Natural killer cell (primary cell): ENCODE measurements around the gene TOMM40. TPM values are rescaled to one million over a fixed set of nuclear protein-coding genes. Genes with fewer than 3 reads are reported as not detected.
"Not testable (repeated sequence)": the region's sequence is repeated elsewhere in the genome, so short reads cannot be mapped to it uniquely, and the experiment has no call there.

Source experiments
- ATAC-seq, 3 donors: fragments of 150-1000 bp in 2 of 3; fragments of 200-7000 bp in 1 of 3; cut with Tn5 transposase; 1 replicate in 1 of 3; 2 replicates in 2 of 3; pipeline ENCODE4 v1.10.0; 2021; ENCODE audit warnings: mild to moderate bottlenecking in 2 of 3, moderate library complexity in 2 of 3
- DNase-seq, 2 donors: peaks; one replicate each; pipeline versions ENCODE4 v3.0.0 to v3.0.0-alpha.2; 2013 to 2021; ENCODE audit warnings: mixed read lengths in 1 of 2
- H3K27ac ChIP-seq: one replicate; pipeline ENCODE4 v1.5.1; 2013; ENCODE audit warnings: mild to moderate bottlenecking, low read length
- H3K27me3 ChIP-seq: one replicate; pipeline ENCODE4 v1.6.1; 2013; ENCODE audit warnings: low read length; ENCODE audit not compliant: control insufficient read depth, insufficient read depth
- H3K36me3 ChIP-seq: one replicate; pipeline ENCODE4 v1.6.1; 2013; ENCODE audit warnings: low read length; ENCODE audit not compliant: control insufficient read depth, insufficient read depth
- H3K4me1 ChIP-seq: one replicate; pipeline ENCODE4 v1.6.1; 2013; ENCODE audit warnings: low read length; ENCODE audit not compliant: control insufficient read depth, insufficient read depth
- H3K4me3 ChIP-seq: one replicate; pipeline ENCODE4 v1.5.1; 2013; ENCODE audit warnings: low read length
- H3K9me3 ChIP-seq: one replicate; pipeline ENCODE4 v1.6.1; 2013; ENCODE audit warnings: low read length; ENCODE audit not compliant: control insufficient read depth, insufficient read depth
- H3K27ac Mint-ChIP-seq, 2 donors: one replicate each; pipeline ENCODE4 v1.8.0; 2022; ENCODE audit warnings: mild to moderate bottlenecking in 2 of 2, mixed read lengths in 2 of 2, moderate library complexity in 1 of 2
- H3K27me3 Mint-ChIP-seq, 2 donors: one replicate each; pipeline ENCODE4 v1.8.0; 2022; ENCODE audit warnings: low read depth in 2 of 2, mixed read lengths in 2 of 2
- H3K36me3 Mint-ChIP-seq: one replicate; pipeline ENCODE4 v1.8.0; 2022; ENCODE audit warnings: mixed read lengths
- H3K4me1 Mint-ChIP-seq, 2 donors: one replicate each; pipeline ENCODE4 v1.8.0; 2022; ENCODE audit warnings: mixed read lengths in 2 of 2
- H3K4me3 Mint-ChIP-seq: one replicate; pipeline ENCODE4 v1.8.0; 2022; ENCODE audit warnings: mild to moderate bottlenecking, moderate library complexity, mixed read lengths
- H3K9me3 Mint-ChIP-seq, 2 donors: one replicate each; pipeline ENCODE4 v1.8.0; 2022; ENCODE audit warnings: mixed read lengths in 2 of 2
- WGBS: methylation state at CpG from one replicate; pipeline ENCODE4 v1.1.7; 2013; ENCODE audit warnings: missing lambda C conversion rate; ENCODE audit not compliant: insufficient coverage; 5-methylcytosine and 5-hydroxymethylcytosine counted together
- intact Hi-C: fragments of 100-400 bp; cut with micrococcal nuclease; formaldehyde crosslinking; loops from one replicate; pipeline ENCODE4 v1.14.2; 2022
- total RNA-seq, 4 donors: library from RNA; stranded (reverse); fragments of 120-200 nt in 1 of 4; gene quantifications; one replicate each; pipeline versions ENCODE4 v1.2.3 to v1.2.4, GENCODE V29; 2013 to 2022
- TF ChIP-seq, protein P1 (sequence below): fragments of 200-600 bp; IDR thresholded peaks from one replicate; pipeline ENCODE4 v1.8.0; 2022; ENCODE audit warnings: antibody characterized with exemption

The TOMM40 gene
- total RNA-seq, 3 donors from 2014 or later (not counting 1 experiment from before 2014, with no cell fraction given), result 22.4 to 29.1 (median 23.5) TPM

GRCh38 chr19:44884566-44884965 is 6.5 kb upstream of the TOMM40 start:
- no peak for ATAC-seq
- no peaks in the 10 kb centered on the region for H3K4me1 Mint-ChIP-seq
- Histone ChIP-seq H3K36me3 (no peaks in the 10 kb centered on the region), H3K27me3 (no peaks in the 10 kb centered on the region), H3K9me3 (no peaks in the 10 kb centered on the region), H3K4me1 (peaks cover 1% of the 10 kb centered on the region), H3K27ac (no peak overlapping the region), H3K4me3 (no peak overlapping the region)
- no peak for DNase-seq
- H3K36me3 Mint-ChIP-seq, result no peaks in the 10 kb centered on the region
- TF ChIP-seq, protein P1, sequence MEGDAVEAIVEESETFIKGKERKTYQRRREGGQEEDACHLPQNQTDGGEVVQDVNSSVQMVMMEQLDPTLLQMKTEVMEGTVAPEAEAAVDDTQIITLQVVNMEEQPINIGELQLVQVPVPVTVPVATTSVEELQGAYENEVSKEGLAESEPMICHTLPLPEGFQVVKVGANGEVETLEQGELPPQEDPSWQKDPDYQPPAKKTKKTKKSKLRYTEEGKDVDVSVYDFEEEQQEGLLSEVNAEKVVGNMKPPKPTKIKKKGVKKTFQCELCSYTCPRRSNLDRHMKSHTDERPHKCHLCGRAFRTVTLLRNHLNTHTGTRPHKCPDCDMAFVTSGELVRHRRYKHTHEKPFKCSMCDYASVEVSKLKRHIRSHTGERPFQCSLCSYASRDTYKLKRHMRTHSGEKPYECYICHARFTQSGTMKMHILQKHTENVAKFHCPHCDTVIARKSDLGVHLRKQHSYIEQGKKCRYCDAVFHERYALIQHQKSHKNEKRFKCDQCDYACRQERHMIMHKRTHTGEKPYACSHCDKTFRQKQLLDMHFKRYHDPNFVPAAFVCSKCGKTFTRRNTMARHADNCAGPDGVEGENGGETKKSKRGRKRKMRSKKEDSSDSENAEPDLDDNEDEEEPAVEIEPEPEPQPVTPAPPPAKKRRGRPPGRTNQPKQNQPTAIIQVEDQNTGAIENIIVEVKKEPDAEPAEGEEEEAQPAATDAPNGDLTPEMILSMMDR, result no peak
- no peak overlapping the region for H3K27ac Mint-ChIP-seq
- WGBS, result 81% methylated on average over 4 of the region's 4 CpGs
- H3K27me3 Mint-ChIP-seq, result peaks cover 0 to 3% of the 10 kb centered on the region in 2 donors
- intact Hi-C loops, result no loop called here
- no peak overlapping the region for H3K4me3 Mint-ChIP-seq
- H3K9me3 Mint-ChIP-seq, result no peaks in the 10 kb centered on the region

DNA sequence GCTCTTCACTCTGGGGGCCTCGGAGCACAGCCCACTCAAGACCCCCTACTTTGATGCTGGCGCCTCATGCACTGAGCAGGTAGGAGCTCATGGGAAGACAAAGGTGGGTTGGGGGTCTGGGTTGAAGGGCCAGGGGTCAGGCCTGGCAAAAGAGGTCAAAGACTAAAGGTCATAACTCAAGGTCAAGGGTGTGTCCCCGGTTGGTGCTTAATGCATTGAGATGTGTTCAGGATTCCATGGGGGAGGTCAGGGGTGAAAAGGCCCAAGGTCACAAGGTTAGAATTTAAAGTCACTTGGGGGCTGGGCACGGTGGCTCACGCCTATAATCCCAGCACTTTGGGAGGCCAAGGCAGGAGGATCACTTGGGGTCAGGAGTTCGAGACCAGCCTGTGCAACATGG is 4.9 kb upstream of the TOMM40 start:
- H3K4me3 Mint-ChIP-seq, result no peak overlapping the region
- Histone ChIP-seq H3K27ac (no peak overlapping the region), H3K9me3 (no peaks in the 10 kb centered on the region), H3K4me1 (peaks cover 8% of the 10 kb centered on the region), H3K27me3 (no peaks in the 10 kb centered on the region), H3K36me3 (no peaks in the 10 kb centered on the region), H3K4me3 (no peak overlapping the region)
- intact Hi-C loops, result no loop called here
- no peaks in the 10 kb centered on the region for H3K36me3 Mint-ChIP-seq
- WGBS, result 94% methylated on average over 6 of the region's 6 CpGs
- ATAC-seq, result no peak
- no peaks in the 10 kb centered on the region for H3K9me3 Mint-ChIP-seq
- TF ChIP-seq, protein P1, result no peak
- no peak overlapping the region for H3K27ac Mint-ChIP-seq
- DNase-seq, result no peak
- peaks cover 7 to 11% of the 10 kb centered on the region in 2 donors for H3K4me1 Mint-ChIP-seq
- H3K27me3 Mint-ChIP-seq, result peaks cover 0 to 3% of the 10 kb centered on the region in 2 donors

DNA sequence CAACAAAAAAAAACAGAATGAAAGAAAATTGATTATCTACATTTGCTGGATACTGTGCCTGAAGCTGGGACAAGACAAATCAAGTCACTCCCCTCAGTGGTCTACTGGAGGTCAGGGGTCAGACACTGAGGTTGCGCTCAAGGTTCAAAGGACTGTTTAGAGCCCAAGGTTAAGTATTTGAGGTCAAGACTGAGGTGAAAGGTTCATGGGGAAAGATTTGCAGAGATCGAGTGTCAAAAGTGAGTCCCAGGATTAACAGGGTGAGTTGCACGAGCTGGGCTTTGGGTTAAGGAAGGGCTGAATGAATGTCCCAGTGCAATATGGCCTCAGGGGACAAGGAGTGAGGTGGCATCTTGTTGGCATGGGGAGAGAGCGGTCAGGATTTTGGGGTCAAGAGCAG is 3.4 kb upstream of the TOMM40 start:
- WGBS, result 96% methylated on average over 4 of the region's 4 CpGs
- Histone ChIP-seq H3K9me3 (no peaks in the 10 kb centered on the region), H3K4me1 (peaks cover 20% of the 10 kb centered on the region), H3K36me3 (no peaks in the 10 kb centered on the region), H3K27me3 (no peaks in the 10 kb centered on the region), H3K27ac (no peak overlapping the region), H3K4me3 (no peak overlapping the region)
- Mint-ChIP-seq H3K27me3 (no peaks in the 10 kb centered on the region), H3K36me3 (no peaks in the 10 kb centered on the region), H3K27ac (no peak overlapping the region), H3K4me1 (peaks cover 20 to 24% of the 10 kb centered on the region in 2 donors), H3K4me3 (peak overlapping the region; percentile 23), H3K9me3 (no peaks in the 10 kb centered on the region)
- intact Hi-C loops, result no loop called here
- DNase-seq, result no peak
- TF ChIP-seq, protein P1, result no peak
- no peak for ATAC-seq

GRCh38 chr19:44888335-44888734 is 2.7 kb upstream of the TOMM40 start:
- H3K27me3 Mint-ChIP-seq, H3K9me3 ChIP-seq, H3K4me3 Mint-ChIP-seq, H3K27me3 ChIP-seq, H3K9me3 Mint-ChIP-seq, H3K36me3 Mint-ChIP-seq, H3K27ac ChIP-seq, H3K4me3 ChIP-seq, intact Hi-C loops, H3K27ac Mint-ChIP-seq, DNase-seq, ATAC-seq, H3K36me3 ChIP-seq: not testable (repeated sequence)
- peaks cover 25 to 30% of the 10 kb centered on the region in 2 donors for H3K4me1 Mint-ChIP-seq
- peaks cover 21% of the 10 kb centered on the region for H3K4me1 ChIP-seq
- WGBS, result 98% methylated on average over 4 of the region's 5 CpGs
